Stimulated activated CD4-positive, alpha-beta T cell treated with anti-CD3 and anti-CD28 coated beads, TNF-alpha, amount 100 ng/mL, for 48 hours (primary cell): Measurements from ENCODE around the gene MCOLN2.

Experiments
- DNase-seq, 3 donors: peaks; one replicate each; pipeline ENCODE4 v3.0.0-alpha.2; 2020; ENCODE audit warnings: low read depth in 3 of 3

MCOLN2 gene

DNA sequence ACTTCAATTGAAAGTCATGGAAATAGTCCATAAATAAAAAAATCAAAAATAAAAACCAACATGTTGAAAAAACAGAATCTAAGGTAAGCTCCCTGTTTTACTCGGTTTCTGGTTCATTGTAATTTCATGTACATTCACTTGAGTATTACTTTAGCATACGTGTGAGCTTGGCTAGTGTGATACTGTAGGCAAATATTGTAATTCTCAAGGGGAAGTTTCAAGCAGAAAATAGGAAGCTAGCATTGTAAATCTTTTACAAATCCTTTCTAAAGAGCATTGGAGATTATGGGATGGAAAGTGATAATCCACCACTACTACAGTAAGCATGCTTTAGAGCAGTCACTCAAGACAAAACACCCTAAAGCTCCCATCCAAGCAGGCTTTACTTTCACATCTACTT, 100.6 kb downstream of the MCOLN2 start:
- DNase-seq: no peak

DNA sequence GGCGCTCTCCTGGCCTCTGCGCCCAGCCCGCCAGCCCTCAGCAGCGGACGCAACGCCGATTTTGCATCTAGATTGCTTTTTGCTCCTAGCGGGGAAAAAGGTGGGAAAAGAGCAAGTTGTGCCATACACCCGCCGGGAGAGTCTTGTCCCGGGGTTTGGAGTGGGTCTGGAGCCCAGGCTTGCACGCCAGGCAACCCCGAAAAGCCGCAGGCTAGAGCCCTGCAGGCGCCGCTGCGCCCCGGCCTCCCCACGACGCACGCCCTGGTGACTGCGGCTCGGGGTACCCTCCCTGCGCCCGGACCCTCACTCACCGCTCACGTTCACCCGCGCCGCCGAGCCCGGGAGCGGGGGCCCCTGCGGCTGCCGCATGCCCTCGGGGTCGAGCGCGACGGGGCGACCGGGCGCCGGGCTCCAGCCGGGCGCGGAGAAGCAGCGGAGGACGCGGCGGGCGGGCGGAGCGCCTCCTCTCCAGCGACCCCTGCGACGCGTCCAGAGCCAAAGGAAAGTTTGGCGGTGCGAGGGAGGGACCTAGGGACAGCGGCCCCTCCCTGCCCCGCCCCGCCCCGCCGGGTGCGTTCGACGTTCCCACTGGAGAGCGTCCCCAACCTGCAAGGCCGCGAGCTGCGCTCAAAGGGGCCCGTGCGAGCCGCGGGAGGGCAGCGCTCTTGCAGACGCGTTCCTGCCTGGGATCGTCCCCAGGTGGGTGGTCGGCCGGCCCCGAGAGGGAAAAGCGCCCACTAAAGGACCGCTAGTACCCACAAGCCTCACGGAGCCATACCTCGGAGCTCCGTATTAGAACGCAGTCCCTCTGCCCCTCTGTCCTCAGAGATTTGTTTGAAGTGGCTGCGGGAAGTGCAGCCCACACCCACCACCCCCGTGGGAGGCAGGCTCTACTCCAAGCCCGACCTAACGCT, 104.0 kb downstream of the MCOLN2 start, which contains the start of gene LPAR3:
Gene LPAR3 (minus strand): TSS at position 502 of the 914 bp plus-strand sequence. CDS start 27,086 bp downstream, outside the sequence.
- peak in 1 of 3 donors; percentile 5 for DNase-seq

DNA sequence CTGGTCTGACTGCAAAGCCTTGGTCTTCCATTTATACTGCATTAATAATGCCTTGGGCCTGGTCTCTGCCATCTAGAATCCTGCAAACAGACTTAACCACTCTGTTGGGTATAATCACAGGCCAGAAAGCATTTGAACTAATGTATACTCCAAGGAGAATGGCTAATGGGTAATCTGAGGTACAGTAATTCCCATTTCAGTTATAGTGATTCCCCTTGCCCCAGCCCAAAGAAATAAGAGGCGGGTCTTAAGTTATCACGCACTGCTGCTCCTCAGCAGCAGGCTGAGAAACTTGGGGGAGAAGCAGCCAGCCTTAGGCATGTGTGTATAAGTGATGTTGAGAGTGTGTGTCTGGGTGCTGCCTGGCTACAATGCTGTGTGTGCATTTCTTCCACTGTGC, 106.3 kb downstream of the MCOLN2 start:
- DNase-seq: no peak

DNA sequence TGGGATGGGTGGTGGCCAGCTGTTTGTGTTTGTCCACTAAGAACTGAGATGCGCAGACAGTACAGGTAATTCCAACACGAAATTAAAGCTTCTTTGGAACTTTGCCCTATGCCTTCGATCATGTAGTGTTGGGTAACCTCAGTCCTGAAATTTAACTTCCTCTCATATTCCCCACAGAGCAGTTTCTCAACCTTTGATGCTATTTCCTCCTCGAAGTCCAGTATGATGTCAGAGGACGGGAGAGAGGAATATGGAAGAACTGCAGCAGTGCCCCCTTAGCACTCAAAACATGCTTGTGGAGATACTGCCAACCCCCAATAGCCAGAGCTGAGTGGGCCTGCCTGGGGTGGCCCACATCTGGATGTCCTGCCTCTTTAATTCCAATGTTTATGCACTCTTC, 107.5 kb downstream of the MCOLN2 start:
- no peak for DNase-seq

DNA sequence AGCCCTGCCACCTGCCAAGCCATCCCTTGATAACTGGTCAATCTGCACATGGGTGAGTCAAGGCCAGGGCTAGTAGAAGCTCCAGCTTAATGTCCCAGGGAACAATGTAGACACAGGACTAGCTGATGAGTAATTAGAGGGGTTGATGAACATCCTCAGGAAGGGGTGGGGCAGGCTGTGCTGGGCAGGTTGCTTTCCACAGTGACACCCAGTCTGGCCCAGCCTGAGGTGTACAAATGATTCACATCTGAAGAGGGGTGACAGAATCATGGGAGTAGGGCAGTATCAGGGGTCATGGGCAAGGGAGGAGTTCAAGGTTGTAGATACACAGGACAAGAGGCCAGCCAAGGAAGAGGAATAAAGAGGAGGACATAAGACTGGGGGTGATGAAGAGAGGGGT, 108.2 kb downstream of the MCOLN2 start:
- DNase-seq: peak in 1 of 3 donors; percentile 3

DNA sequence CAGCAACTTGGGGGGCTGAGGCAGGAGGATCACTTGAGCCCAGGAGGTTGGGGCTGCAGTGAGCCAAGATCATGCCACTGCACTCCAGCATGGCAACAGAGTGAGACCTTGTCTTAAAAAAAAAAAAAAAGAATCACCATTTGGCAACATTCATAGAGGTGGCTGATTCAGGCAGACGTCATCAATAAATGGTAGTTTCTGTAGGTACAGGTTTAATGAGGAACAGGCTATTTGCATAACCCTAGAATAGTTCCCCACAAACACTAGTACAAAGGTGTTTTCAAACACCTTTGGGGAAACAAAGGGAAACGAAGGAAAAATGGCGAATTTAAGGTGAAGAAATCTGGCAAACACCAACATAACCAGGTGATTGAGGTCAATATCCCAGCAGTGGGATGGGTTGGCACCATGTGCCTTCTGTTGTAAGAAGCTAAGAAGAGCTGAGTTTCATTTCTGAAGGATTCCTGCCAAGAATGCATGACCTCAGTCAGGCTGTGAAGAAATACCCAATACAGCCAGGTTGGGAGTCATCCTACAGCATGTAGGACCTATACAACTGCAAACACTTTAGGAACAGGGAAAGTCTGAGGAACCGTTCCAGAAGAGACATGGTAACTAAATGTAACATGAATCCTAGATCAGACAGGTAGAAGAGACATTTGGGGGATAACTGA, 109.5 kb downstream of the MCOLN2 start:
- no peak for DNase-seq

DNA sequence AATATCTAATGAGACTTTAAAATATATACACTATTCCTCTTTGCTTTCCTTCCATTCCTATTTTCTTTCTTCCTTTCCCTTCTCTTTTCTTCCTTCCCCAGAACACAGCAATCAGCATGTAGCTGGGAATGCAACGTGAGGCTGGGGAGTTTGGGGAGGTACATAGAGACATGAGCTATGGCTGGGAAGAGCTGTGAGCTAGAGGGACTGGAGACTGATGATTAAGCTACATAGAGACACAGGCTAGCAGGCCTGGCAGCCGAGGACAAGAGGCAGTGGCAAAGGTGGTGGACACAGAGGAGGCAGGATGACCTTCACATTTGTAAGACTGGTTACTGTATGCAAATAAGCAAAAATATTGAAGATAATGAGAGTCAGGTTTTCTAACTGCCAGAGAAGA, 111.4 kb downstream of the MCOLN2 start:
- no peak for DNase-seq

DNA sequence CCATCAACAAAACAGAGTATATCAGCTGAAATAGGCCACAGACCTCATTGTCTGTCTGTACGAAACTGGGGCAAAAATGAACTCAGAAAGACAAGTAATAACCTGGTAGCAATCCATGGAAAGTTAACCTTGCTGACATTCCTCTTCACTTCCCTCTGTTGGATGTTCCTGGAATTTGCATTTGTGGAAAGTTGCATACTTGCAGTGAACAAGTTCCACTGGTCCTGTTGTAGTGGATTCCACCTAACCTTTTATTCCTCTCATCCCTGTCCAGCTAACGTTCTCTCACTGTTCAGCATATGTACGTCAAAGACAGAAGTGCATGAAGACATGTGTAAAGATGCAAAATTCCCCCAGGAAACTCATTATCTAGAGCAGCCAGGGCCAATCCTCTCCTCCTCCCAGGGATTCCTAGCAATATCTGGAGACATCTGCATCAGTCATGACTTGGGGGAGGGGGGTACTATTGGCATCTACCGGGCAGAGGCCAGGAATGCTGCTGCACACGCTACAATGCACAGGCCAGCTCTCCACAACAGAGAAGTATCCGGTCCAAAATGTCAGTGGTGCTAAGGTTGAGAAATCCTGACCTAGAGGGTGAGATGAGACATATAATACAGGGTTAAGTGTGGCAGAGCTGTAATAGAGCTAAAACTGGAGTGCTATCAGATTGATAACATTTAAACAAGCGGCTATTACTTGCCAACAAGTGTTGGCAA, 112.1 kb downstream of the MCOLN2 start:
- DNase-seq: no peak

DNA sequence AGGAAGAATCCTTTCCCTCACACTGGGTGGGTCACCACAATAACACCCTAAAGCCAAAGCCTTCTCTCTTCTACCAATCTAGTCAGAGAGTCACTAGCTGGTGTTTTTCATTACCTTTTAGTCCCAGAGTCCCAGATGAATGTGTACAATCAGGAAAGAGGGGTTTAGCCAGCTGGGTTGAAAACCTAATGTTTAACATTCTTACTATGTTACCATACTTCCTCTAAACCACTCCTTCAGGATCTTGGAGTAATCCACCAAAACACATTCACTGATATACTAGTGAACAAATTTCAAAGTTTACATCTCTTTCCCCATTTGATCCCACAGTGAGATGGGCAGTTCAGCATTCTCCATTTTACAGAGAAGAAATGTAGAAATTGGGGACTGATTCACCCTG, 113.6 kb downstream of the MCOLN2 start:
- no peak for DNase-seq

DNA sequence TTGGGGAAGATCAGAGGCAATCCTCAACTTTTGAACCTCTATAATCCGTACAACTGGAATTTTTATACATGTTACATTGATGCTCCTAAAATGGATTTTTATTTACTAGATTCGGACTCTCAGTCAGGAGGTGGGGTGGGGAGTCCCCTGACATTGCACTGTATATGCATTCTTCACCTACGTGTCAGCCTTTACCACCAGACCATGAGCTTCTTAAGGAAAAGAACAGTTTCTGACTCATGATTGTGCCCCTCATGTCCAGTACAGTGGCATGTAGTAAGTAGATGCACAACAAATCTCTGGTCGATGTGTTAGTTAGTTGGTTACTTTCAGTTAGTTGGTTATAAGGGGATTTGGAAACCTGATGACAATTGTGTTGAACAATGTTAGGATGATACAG, 119.3 kb downstream of the MCOLN2 start:
- no peak for DNase-seq

DNA sequence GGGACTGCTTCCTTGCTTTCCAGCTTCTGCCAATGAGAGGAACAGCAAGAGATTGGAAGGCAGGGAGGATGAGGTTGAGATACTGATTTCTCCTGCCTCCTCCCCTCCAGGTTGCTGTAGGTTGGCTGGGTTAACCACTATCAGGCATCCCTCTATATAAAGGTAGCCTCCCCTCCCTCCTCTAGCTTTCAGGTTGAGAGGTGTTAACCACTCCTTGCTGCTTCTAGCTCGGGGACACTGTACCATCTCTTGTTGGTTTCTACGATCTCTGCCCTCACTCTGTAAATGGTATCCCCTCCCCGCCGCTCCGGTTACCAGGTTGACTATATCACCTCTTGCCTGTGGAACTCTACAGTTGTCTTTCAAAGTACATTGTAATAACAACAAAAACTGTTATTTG, 120.6 kb downstream of the MCOLN2 start:
- DNase-seq: no peak
